SU-DHL-6 (cell line): ENCODE data around the gene KDM3B.

Experiments
- CTCF ChIP-seq: fragments of 200-600 bp; sonication (generic); IDR thresholded peaks from one replicate; pipeline ENCODE4 v1.5.1; 2017; ENCODE audit warnings: antibody characterized with exemption, mild to moderate bottlenecking, low read length, moderate library complexity; ENCODE audit not compliant: insufficient read depth, poor library complexity, severe bottlenecking
- EZH2phosphoT487 ChIP-seq: fragments of 200-600 bp; sonication (generic), shearing (Covaris generic); conservative IDR thresholded peaks from 2 replicates; pipeline ENCODE4 v1.6.1; 2018; ENCODE audit warnings: mild to moderate bottlenecking, antibody characterized with exemption, low read length, moderate library complexity, mixed read lengths

GRCh38 chr5:138350563-138350890 lies 2.0 kb upstream of the KDM3B start:
- TF ChIP-seq CTCF (no peak), EZH2phosphoT487 (no peak)
